A549 (cell line): ENCODE results near the gene HEMGN. TPM values are rescaled to one million over a fixed set of nuclear protein-coding genes. Genes with fewer than 3 reads are reported as not detected.

ENCODE experiments used
- ATAC-seq, 2 experiments: fragments of 200-7000 bp in 1 of 2; fragments of >200 bp in 1 of 2; cut with Nextera tagmentation in 1 of 2; cut with Tn5 transposase in 1 of 2; 3 replicates each; pipeline versions ENCODE4 v1.8.0 to v1.9.1; 2018 to 2020; ENCODE audit warnings: mild to moderate bottlenecking in 1 of 2, moderate library complexity in 1 of 2
- CTCF ChIA-PET: fragments of 300-600 bp; sonication (Branson Sonifier 250); formaldehyde crosslinking; extraction: SDS; loops from one replicate; lab custom pipeline; 2021; ENCODE audit warnings: antibody characterized with exemption, inconsistent platforms; lab: Yijun Ruan, JAX
- POLR2A ChIA-PET: fragments of 350-600 bp; formaldehyde crosslinking; extraction: SDS; loops from one replicate; lab custom pipeline; 2021; ENCODE audit warnings: antibody characterized with exemption, inconsistent platforms; lab: Yijun Ruan, JAX
- DNase-seq, 2 experiments: peaks; one replicate each; pipeline versions ENCODE4 v3.0.0 to v3.0.0-alpha.2; 2011 to 2016; ENCODE audit warnings: low read depth in 1 of 2, low spot score in 1 of 2
- FAIRE-seq: peaks from 2 replicates; lab custom pipeline; 2011; peaks lifted over from hg19 to GRCh38; lab: Jason Lieb, UNC
- H3K27ac ChIP-seq, 2 experiments: fragments of >200 bp; sonication (Bioruptor Twin); formaldehyde crosslinking; 3 replicates each; pipeline ENCODE4 v1.5.1; 2016 to 2017
- H3K4me1 ChIP-seq: fragments of >200 bp; sonication (Bioruptor Twin); formaldehyde crosslinking; 3 replicates; pipeline ENCODE4 v1.6.1; 2016
- H3K4me2 ChIP-seq: fragments of >200 bp; sonication (Bioruptor Twin); formaldehyde crosslinking; 3 replicates; pipeline ENCODE4 v1.6.1; 2016
- H3K4me3 ChIP-seq: fragments of >200 bp; sonication (Bioruptor Twin); formaldehyde crosslinking; 3 replicates; pipeline ENCODE4 v1.5.1; 2016
- H3K9me3 ChIP-seq: fragments of >200 bp; sonication (Bioruptor Twin); formaldehyde crosslinking; 3 replicates; pipeline ENCODE4 v1.6.1; 2016
- CBX2 ChIP-seq: fragments of 200-600 bp; sonication (generic); IDR thresholded peaks from 2 replicates; pipeline ENCODE4 v1.6.1; 2016; ENCODE audit warnings: low read depth, mild to moderate bottlenecking, borderline replicate concordance
- FOSB ChIP-seq: fragments of 250-450 bp; sonication (Bioruptor Pico); IDR thresholded peaks from 2 replicates; pipeline ENCODE4 v1.5.0; 2020; ENCODE audit warnings: mild to moderate bottlenecking, moderate library complexity
- HES2 ChIP-seq: fragments of >200 bp; sonication (Bioruptor Twin); formaldehyde crosslinking; IDR thresholded peaks from 2 replicates; pipeline ENCODE4 v1.6.1; 2016
- HMGXB4 ChIP-seq: fragments of 250-450 bp; sonication (Bioruptor Pico); IDR thresholded peaks from 2 replicates; pipeline ENCODE4 v1.5.0; 2021; ENCODE audit warnings: mild to moderate bottlenecking, moderate library complexity, borderline replicate concordance
- HOXA7 ChIP-seq: fragments of 250-450 bp; sonication (Bioruptor Pico); IDR thresholded peaks from 2 replicates; pipeline ENCODE4 v1.5.0; 2020; ENCODE audit warnings: mild to moderate bottlenecking, moderate library complexity
- HOXB5 ChIP-seq: fragments of 250-450 bp; sonication (Bioruptor Pico); IDR thresholded peaks from 2 replicates; pipeline ENCODE4 v1.5.0; 2020; ENCODE audit warnings: mild to moderate bottlenecking, moderate library complexity
- KDM1A ChIP-seq: fragments of 200-600 bp; sonication (generic); IDR thresholded peaks from 2 replicates; pipeline ENCODE4 v1.6.1; 2016; ENCODE audit warnings: low read depth, mild to moderate bottlenecking
- MAFK ChIP-seq: fragments of 450-650 bp; IDR thresholded peaks from 2 replicates; pipeline ENCODE4 v1.6.1; 2014; ENCODE audit not compliant: partially characterized antibody
- NR3C1 ChIP-seq: fragments of >200 bp; sonication (Bioruptor Twin); formaldehyde crosslinking; IDR thresholded peaks from 3 replicates; pipeline ENCODE4 v1.6.1; 2017
- PHF8 ChIP-seq: fragments of 200-600 bp; sonication (generic); IDR thresholded peaks from 2 replicates; pipeline ENCODE4 v1.6.1; 2016; ENCODE audit warnings: low read depth, mild to moderate bottlenecking, antibody characterized with exemption, moderate library complexity, borderline replicate concordance
- POLR2A ChIP-seq: IDR thresholded peaks from 2 replicates; pipeline ENCODE4 v1.6.1; 2012; ENCODE audit warnings: mild to moderate bottlenecking, low read length
- RAD21 ChIP-seq, 2 experiments: fragments of >200 bp in 1 of 2; sonication (Bioruptor Twin) in 1 of 2; formaldehyde crosslinking in 1 of 2; IDR thresholded peaks in 1 of 2; conservative IDR thresholded peaks in 1 of 2; 2 replicates in 1 of 2; 3 replicates in 1 of 2; pipeline ENCODE4 v1.6.1; 2012 to 2018; ENCODE audit warnings: inconsistent platforms in 1 of 2
- RNF2 ChIP-seq: fragments of 200-600 bp; sonication (generic); IDR thresholded peaks from 2 replicates; pipeline ENCODE4 v1.6.1; 2016; ENCODE audit warnings: low read depth, mild to moderate bottlenecking, antibody characterized with exemption, moderate library complexity, borderline replicate concordance
- SMC3 ChIP-seq: fragments of >200 bp; sonication (Bioruptor Twin); formaldehyde crosslinking; IDR thresholded peaks from 3 replicates; pipeline ENCODE4 v1.6.1; 2018; ENCODE audit warnings: inconsistent platforms
- ZFP36 ChIP-seq: fragments of 450-650 bp; IDR thresholded peaks from 2 replicates; pipeline ENCODE4 v1.6.1; 2014; ENCODE audit warnings: borderline replicate concordance; ENCODE audit not compliant: partially characterized antibody
- WGBS: methylation state at CpG from one replicate; pipeline ENCODE4 v1.1.6; 2017; ENCODE audit errors: missing lambda C conversion rate; 5-methylcytosine and 5-hydroxymethylcytosine counted together
- polyA plus RNA-seq, 4 experiments: library from polyadenylated mRNA; depleted of rRNA in 3 of 4; stranded (reverse); fragments of >200 nt; fragmentation: RNase III in 1 of 4; extraction: RNeasy Plus Mini Kit Qiagen cat#74134 plus additional on column Dnase treatment in 1 of 4; gene quantifications; 2 replicates in 3 of 4; 3 replicates in 1 of 4; pipeline ENCODE4 v1.2.3, GENCODE V29; 2011 to 2017
- TF ChIP-seq, protein P1 (sequence below): fragments of 450-650 bp; IDR thresholded peaks from 2 replicates; pipeline ENCODE4 v1.6.1; 2014; ENCODE audit warnings: antibody characterized with exemption
- TF ChIP-seq, protein P2 (sequence below): IDR thresholded peaks from 2 replicates; pipeline ENCODE4 v1.6.1; 2012

HEMGN gene
- polyA plus RNA-seq, 2 of the 4 experiments (the other 2 are of a cell fraction), result not detected

GRCh38 chr9:97959585-97959984 is 21.6 kb upstream of the HEMGN start (continued):
- TF ChIP-seq HMGXB4 (no peak), KDM1A (no peak), HES2 (no peak)

GRCh38 chr9:97958812-97959511 is 21.0 kb upstream of the HEMGN start:
- no peaks in the 10 kb centered on the region for H3K9me3 ChIP-seq
- FAIRE-seq, result no peak

DNA sequence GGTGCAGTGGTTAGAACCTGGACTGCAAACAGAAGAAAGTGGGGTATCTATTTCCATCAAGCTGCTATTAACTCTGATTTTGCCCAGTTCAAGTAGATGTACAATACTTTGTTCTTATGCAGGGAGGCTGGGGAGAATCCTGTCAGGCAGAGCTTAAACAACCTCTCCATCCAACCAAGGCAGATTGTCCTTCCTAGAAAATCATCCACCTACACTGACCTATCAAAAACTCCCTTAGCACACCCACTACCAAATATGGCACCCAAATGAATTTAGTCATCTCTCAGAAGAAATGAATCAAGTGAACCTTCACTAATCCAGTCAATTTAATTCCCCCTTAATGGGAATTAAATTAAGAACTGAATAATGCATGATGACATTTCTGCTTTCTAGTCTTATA is 18.4 kb upstream of the HEMGN start:
- DNase-seq (no peak), ATAC-seq (no peak), FAIRE-seq (no peak)
- no peaks in the 10 kb centered on the region for H3K9me3 ChIP-seq
- ChIA-PET CTCF (interaction anchor here (1.1 to 12.4 kb wide), 3 partner anchors 12 to 33 kb away, joined by 3 to 116 read pairs (median 27); partner anchors contain the start of gene TRMO), POLR2A (interaction anchor here (0.9 kb wide), 1 partner anchor 34 kb away, joined by 3 read pairs; no protein-coding TSS in a partner anchor)
- TF ChIP-seq, protein P1, sequence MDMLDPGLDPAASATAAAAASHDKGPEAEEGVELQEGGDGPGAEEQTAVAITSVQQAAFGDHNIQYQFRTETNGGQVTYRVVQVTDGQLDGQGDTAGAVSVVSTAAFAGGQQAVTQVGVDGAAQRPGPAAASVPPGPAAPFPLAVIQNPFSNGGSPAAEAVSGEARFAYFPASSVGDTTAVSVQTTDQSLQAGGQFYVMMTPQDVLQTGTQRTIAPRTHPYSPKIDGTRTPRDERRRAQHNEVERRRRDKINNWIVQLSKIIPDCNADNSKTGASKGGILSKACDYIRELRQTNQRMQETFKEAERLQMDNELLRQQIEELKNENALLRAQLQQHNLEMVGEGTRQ, result no peak
- TF ChIP-seq POLR2A (no peak), HES2 (no peak), RNF2 (no peak), HOXB5 (no peak), FOSB (no peak), HOXA7 (CRISPR knock-in tag) (no peak), PHF8 (no peak), ZFP36 (no peak), CBX2 (no peak), MAFK (no peak), SMC3 (no peak)
- TF ChIP-seq, protein P2, sequence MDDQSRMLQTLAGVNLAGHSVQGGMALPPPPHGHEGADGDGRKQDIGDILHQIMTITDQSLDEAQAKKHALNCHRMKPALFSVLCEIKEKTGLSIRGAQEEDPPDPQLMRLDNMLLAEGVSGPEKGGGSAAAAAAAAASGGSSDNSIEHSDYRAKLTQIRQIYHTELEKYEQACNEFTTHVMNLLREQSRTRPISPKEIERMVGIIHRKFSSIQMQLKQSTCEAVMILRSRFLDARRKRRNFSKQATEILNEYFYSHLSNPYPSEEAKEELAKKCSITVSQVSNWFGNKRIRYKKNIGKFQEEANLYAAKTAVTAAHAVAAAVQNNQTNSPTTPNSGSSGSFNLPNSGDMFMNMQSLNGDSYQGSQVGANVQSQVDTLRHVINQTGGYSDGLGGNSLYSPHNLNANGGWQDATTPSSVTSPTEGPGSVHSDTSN, result no peak
- H3K27ac ChIP-seq, result no peak overlapping the region
- H3K4me3 ChIP-seq, result no peak overlapping the region
- H3K4me1 ChIP-seq, result no peaks in the 10 kb centered on the region
- no peak overlapping the region for H3K4me2 ChIP-seq

More at GRCh38 chr9:97958812-97959511, 21.0 kb upstream of the HEMGN start:
- 51% methylated on average over 5 of the region's 5 CpGs for whole genome bisulfite sequencing
- CTCF ChIA-PET, result interaction anchor here (0.9 to 12.4 kb wide), 4 partner anchors 12 to 36 kb away, joined by 3 to 116 read pairs (median 4); partner anchors contain the start of genes ANP32B and TRMO
- POLR2A ChIA-PET, result interaction anchor here (1.2 kb wide), 1 partner anchor 37 kb away, joined by 4 read pairs; the partner anchor contains the start of gene TRMO
- no peak; a peak in 1 of 6 replicates for ATAC-seq
- no peaks in the 10 kb centered on the region for H3K4me1 ChIP-seq
- DNase-seq, result no peak
- H3K27ac ChIP-seq, result no peak overlapping the region
- no peak overlapping the region for H3K4me2 ChIP-seq
- TF ChIP-seq RAD21 (conservative IDR thresholded peaks at IDR 0.05 in 1 of 2, IDR thresholded peaks at IDR 0.05 in 1 of 2), result no peak
- TF ChIP-seq, protein P2, result no peak
- TF ChIP-seq NR3C1, result no peak
- TF ChIP-seq, all 56 proteins: peak for 0
- H3K4me3 ChIP-seq, result no peak overlapping the region
